Measurements from ENCODE around the gene ENTR1. TPM values are rescaled to one million over a fixed set of nuclear protein-coding genes. Genes with fewer than 3 reads are reported as not detected.

Gene ENTR1
- total and polyA plus RNA-seq, 10 of the 15 experiments (the other 5 are each of a cell fraction or from before 2014, with no cell fraction given), result 8.2 to 96.4 (median 41.1) TPM

- TF ChIP-seq E4F1 (IDR thresholded peaks at IDR 0.05; ENCODE audit: borderline replicate concordance, partially characterized antibody) (no peak), PAX8 (IDR thresholded peaks at IDR 0.05) (no peak), HDAC6 (IDR thresholded peaks at IDR 0.05; ENCODE audit: unreplicated experiment) (no peak), CHD2 (IDR thresholded peaks at IDR 0.05; ENCODE audit: borderline replicate concordance, low read depth, low read length) (no peak)
Measured at GRCh38 chr9:136448655-136449054, 38.2 kb upstream of the ENTR1 start (continued).

DNA sequence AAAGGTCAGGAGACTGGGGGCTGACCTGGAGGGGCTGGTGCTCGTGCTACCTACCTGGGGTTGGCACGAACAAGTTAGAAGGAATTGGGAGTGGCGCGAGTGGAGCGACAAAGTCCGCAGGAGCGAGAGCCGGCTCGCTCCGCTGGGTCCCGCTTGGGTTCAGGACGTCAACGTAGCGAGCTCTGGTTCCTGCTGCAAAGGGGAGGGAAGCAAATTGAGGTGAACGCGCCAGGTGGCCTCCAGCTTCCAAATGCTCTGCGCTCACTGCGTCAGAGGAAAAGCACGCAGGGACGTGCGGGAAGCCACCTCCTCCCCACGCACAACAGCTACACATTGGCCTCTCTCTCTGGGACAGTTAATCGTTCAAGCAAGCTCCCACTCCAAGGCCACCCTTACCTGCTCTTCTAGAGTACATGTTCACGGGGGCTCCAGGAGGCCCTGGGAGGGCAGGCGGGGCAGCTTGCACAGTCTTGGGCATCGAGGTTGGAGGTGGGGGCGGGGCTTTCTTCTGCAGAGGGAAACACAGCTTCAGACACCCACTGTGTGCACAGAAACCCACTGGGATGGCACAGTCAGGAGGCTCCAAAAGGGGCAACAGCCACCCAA, 36.9 kb upstream of the ENTR1 start:
- SMC1A ChIA-PET (ENCODE audit: uncharacterized antibody, unreplicated experiment), result no interaction called here
- intact Hi-C loops (cut with micrococcal nuclease; ENCODE audit: unreplicated experiment) (no loop called here), in situ Hi-C loops (cut with MboI) (no loop called here)
- Histone ChIP-seq H2AFZ (ENCODE audit: control insufficient read depth, low read depth, low read length) (no peak overlapping the region), H3K79me2 (ENCODE audit: control insufficient read depth, insufficient read depth, low read length) (no peaks in the 10 kb centered on the region), H3K4me1 (ENCODE audit: control insufficient read depth, insufficient read depth, low read length) (no peaks in the 10 kb centered on the region), H3K27me3 (replicated peaks in 1 of 2; ENCODE audit: control insufficient read depth in 2 of 2, insufficient read depth in 2 of 2, low read length in 1 of 2) (no peaks in the 10 kb centered on the region), H4K20me1 (ENCODE audit: control insufficient read depth, insufficient read depth) (no peaks in the 10 kb centered on the region; the same call in 1 of the 2 replicates), H3K9ac (ENCODE audit: control insufficient read depth, insufficient read depth, low read length) (no peak overlapping the region), H3K36me3 (ENCODE audit: control insufficient read depth in 2 of 2, insufficient read depth in 2 of 2, low read length in 1 of 2) (peaks cover 24 to 27% of the 10 kb centered on the region in 2 experiments), H3K4me3 (no peak overlapping the region), H3K4me2 (ENCODE audit: control insufficient read depth, insufficient read depth) (no peak overlapping the region), H3K9me3 (replicated peaks; ENCODE audit: control insufficient read depth, insufficient read depth, low read length) (no peaks in the 10 kb centered on the region), H3K27ac (ENCODE audit: control insufficient read depth, insufficient read depth) (no peak overlapping the region)
- no peak for TF ChIP-seq SMARCA5 (IDR thresholded peaks at IDR 0.05)
- TF ChIP-seq IRF4 (IDR thresholded peaks at IDR 0.05; ENCODE audit: low read depth, low read length), result no peak
- no peak for TF ChIP-seq E2F8 (IDR thresholded peaks at IDR 0.05; ENCODE audit: low read depth, partially characterized antibody)
- TF ChIP-seq RFX5 (IDR thresholded peaks at IDR 0.05; ENCODE audit: low read depth, low read length), result no peak
- TF ChIP-seq POLR2A (IDR thresholded peaks at IDR 0.05; ENCODE audit: low read depth, low read length), result 0 out of 2 replicates have a peak, but pooled peaks have one; percentile 24
- RAD21 ChIA-PET (ENCODE audit: unreplicated experiment), result no interaction called here
- no peak for FAIRE-seq
- no TSS peak for BruUV-seq (replicated peaks)
- DNase-seq (ENCODE audit: low read depth, low spot score), result no peak
- CTCF ChIA-PET, result no interaction called here
- 97% methylated on average over 27 of the region's 27 CpGs for WGBS (ENCODE audit: insufficient coverage, insufficient replicate concordance, low lambda C conversion rate, missing lambda C conversion rate)
- POLR2A ChIA-PET, result no interaction called here
- no peak for ATAC-seq

Measured in GM12878 (cell line).